ENCODE measurements around the gene MEGF6. TPM values are rescaled to one million over a fixed set of nuclear protein-coding genes. Genes with fewer than 3 reads are reported as not detected.

Gene MEGF6
- total RNA-seq, 6 experiments from 2014 or later, result 20.3 to 39.2 (median 23.0) TPM

DNA sequence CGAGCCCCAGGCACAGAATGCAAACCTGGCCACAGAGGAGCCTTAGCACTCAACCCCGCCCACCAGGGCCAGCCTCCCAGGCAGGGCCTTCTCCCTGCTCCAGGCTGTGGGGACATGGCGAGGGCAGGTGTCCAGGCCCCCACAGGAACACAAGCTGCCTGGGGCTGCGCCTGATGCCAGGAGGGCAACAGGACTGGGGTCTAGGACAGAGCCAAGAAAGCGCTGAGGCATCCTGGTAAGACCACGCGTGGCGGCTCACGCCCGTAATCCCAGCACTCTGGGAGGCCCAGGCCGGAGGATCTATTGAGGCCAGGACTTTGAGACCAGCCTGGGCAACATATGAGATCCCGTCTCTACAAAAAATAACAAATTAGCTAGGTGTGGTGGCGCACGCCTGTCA lies 59.1 kb downstream of the MEGF6 start:
- TF ChIP-seq, protein P1, sequence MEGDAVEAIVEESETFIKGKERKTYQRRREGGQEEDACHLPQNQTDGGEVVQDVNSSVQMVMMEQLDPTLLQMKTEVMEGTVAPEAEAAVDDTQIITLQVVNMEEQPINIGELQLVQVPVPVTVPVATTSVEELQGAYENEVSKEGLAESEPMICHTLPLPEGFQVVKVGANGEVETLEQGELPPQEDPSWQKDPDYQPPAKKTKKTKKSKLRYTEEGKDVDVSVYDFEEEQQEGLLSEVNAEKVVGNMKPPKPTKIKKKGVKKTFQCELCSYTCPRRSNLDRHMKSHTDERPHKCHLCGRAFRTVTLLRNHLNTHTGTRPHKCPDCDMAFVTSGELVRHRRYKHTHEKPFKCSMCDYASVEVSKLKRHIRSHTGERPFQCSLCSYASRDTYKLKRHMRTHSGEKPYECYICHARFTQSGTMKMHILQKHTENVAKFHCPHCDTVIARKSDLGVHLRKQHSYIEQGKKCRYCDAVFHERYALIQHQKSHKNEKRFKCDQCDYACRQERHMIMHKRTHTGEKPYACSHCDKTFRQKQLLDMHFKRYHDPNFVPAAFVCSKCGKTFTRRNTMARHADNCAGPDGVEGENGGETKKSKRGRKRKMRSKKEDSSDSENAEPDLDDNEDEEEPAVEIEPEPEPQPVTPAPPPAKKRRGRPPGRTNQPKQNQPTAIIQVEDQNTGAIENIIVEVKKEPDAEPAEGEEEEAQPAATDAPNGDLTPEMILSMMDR (IDR thresholded peaks at IDR 0.05), result no peak
- Mint-ChIP-seq H3K27me3 (ENCODE audit: insufficient read depth) (peaks cover 2% of the 10 kb centered on the region), H3K27ac (no peak overlapping the region), H3K9me3 (no peaks in the 10 kb centered on the region), H3K36me3 (ENCODE audit: low read depth) (no peaks in the 10 kb centered on the region), H3K4me1 (ENCODE audit: low read depth) (peaks cover 8% of the 10 kb centered on the region), H3K4me3 (no peak overlapping the region)
- DNase-seq, result no peak

DNA sequence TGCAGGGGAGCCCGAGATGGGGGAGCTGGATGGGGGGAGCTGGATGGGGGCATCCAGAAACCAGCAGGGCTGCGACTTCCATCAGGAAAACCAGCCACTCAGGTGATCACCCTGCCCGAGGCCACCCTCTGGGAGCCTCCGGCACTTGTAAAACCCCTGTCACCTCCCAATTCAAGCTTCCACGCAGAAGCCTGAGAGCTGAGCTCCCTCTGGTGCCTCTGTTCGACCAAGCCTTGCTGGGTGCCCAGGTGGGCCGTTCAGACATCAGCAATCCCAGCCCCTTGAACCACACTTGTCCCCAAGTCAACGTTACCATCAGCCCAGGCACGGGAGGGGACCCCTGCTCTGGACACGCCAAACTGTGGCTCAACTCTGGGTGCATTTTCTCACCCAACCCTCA lies 59.6 kb downstream of the MEGF6 start:
- Mint-ChIP-seq H3K36me3 (ENCODE audit: low read depth) (no peaks in the 10 kb centered on the region), H3K4me3 (no peak overlapping the region), H3K4me1 (ENCODE audit: low read depth) (peaks cover 8% of the 10 kb centered on the region), H3K27ac (no peak overlapping the region), H3K9me3 (no peaks in the 10 kb centered on the region), H3K27me3 (ENCODE audit: insufficient read depth) (peaks cover 2% of the 10 kb centered on the region)
- no peak for DNase-seq
- TF ChIP-seq, protein P1 (IDR thresholded peaks at IDR 0.05), result no peak

DNA sequence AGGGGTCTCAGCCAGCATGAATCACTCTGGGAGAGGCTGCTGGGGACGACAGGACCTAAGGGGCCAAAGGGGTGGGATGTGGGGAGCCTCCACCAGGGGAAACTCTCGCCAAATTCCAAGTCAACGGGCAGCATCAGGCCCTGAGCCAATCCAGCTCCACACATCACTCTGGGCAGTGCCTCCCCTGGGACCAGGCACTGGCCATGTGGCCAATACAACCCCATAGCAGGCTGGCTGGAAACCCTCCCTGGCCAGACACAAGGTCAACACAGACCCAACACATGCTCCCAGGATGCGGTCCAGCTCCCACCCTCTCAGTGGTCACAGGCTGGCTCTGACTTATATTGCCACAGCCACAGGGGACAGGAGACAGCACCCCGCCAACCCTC lies 60.0 kb downstream of the MEGF6 start:
- no peaks in the 10 kb centered on the region for H3K9me3 Mint-ChIP-seq
- peaks cover 2% of the 10 kb centered on the region for H3K27me3 Mint-ChIP-seq (ENCODE audit: insufficient read depth)
- H3K36me3 Mint-ChIP-seq (ENCODE audit: low read depth), result no peaks in the 10 kb centered on the region
- DNase-seq, result no peak
- H3K27ac Mint-ChIP-seq, result no peak overlapping the region
- TF ChIP-seq, protein P1 (IDR thresholded peaks at IDR 0.05), result no peak
- H3K4me3 Mint-ChIP-seq, result no peak overlapping the region
- H3K4me1 Mint-ChIP-seq (ENCODE audit: low read depth), result peaks cover 9% of the 10 kb centered on the region

DNA sequence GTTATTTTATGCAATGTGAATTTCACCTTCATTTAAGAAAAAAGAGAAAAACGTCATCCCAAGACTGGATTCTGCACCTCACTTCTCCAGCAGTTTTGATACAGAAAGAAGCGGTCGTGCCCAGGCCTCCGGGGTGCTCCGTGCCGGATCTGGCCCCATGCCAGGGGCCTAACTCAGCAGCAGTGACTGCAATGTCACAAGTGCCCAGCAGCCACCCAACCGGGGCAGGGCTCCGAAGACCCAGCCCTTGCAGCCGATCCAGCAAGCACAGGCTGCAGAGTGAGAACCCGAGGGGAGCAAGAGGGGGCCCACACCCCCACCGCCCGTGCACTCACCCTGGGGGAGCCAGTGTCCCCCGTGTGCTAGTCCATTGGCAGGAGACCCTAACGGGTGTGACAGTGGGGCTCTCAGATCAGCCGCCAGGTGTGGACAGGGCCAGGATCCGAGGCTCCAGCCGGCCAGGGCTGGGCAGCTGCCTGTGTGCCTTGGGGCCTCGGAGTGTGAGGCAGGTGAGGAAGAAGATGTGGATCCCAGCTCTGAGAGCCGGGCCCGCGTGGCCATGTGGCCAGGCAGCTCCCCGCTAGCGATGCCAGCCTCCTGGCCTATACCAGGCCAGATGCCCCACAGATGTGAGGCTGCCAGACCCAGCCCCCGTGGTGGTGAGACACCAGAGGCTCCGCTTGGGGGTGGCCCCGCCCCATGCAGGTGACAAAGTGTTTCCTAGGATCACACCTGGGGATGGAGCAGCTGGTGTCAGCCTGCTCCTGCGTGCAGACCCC lies 60.6 kb downstream of the MEGF6 start:
- Mint-ChIP-seq H3K4me1 (ENCODE audit: low read depth) (peaks cover 15% of the 10 kb centered on the region), H3K4me3 (no peak overlapping the region), H3K36me3 (ENCODE audit: low read depth) (no peaks in the 10 kb centered on the region), H3K9me3 (no peaks in the 10 kb centered on the region), H3K27ac (no peak overlapping the region), H3K27me3 (ENCODE audit: insufficient read depth) (peaks cover 2% of the 10 kb centered on the region)
- no peak for DNase-seq
- TF ChIP-seq, protein P1 (IDR thresholded peaks at IDR 0.05), result no peak

DNA sequence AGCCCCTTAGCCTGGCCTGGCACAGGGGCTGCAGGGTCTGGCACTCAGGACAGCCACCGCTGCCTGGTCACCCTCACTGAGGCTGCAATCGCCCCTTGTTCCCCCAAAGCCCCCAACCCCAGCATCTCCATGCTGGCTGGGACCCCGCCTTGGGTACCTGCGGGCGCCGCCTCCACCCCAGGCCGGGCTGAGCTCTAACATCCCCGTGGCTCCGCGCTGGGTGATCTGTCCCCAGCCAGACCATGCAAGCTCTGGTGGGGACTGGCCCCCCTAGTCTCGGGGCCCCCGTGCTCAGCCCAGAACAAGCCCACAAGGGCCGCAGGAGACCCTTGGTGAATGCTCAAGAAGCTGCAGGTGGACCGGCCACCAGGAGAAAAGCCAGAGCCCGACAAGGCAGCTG lies 62.4 kb downstream of the MEGF6 start:
- no peak overlapping the region for H3K27ac Mint-ChIP-seq
- H3K9me3 Mint-ChIP-seq, result no peaks in the 10 kb centered on the region
- DNase-seq, result no peak
- no peak overlapping the region for H3K4me3 Mint-ChIP-seq
- peaks cover 2% of the 10 kb centered on the region for H3K27me3 Mint-ChIP-seq (ENCODE audit: insufficient read depth)
- H3K4me1 Mint-ChIP-seq (ENCODE audit: low read depth), result peaks cover 19% of the 10 kb centered on the region
- TF ChIP-seq, protein P1 (IDR thresholded peaks at IDR 0.05), result no peak
- no peaks in the 10 kb centered on the region for H3K36me3 Mint-ChIP-seq (ENCODE audit: low read depth)

Measured in HFFc6 (cell line).